ENCODE data around the gene VASN.

The VASN gene

GRCh38 chr16:4404967-4405696, 33.5 kb downstream of the VASN start:
- DNase-seq, result no peak

DNA sequence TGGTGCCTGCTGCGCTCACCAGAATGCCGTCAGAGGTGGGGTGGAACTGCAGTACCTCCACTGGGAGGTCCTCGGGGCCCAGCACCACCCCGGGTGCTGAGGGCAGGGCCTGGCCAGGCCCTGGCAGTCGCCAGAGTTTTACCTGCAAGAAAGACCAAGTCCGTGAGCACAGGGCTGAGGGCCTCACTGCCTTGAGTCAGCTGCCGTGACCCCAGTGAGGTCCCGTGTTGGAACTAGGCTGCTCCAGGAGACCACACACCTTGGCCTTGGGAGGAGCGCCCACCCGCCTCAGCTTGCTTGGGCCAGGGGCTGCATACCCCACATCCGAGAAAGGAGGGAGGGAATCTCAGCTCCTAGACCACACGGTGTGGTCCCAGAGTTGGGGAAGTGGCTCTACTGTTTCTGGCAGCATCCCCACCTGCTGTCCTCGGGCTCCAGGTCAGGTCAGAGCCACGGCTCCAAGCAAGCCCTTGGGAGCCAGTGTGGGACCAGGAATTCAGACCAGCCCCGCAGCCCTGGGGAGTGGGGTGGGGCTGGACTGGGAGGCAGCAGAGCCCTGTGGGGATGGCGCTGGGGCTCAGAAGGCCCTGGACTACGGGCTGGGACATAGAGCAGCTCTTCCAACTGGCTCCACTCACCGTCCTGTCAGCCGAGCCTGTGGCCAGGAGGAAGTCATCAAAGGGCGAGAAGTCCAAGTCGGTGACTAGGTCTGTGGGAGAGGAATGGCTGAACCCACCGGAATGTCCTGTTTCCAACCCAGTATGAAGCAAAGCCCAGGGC, 36.1 kb downstream of the VASN start:
- DNase-seq, result no peak

DNA sequence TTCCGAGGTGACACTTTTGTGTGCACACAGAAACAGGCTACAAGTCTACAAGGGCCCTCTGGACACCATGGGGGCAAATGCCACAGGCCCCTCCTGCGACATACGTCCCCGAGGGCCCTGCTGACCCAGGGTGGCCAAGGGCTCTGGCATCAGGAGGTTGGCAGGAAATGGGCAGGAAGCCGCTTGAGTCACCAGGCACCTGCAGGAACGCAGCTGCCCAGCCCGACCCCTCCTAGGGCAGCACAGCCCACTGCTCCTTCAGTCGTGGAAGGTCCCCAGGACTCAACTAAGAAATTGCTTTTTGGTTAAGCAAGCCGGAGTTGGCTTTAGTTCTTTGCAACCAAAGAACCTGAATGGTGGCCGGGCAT, 36.7 kb downstream of the VASN start:
- DNase-seq, result no peak

- no peak for DNase-seq
Measured at GRCh38 chr16:4409081-4409932, 37.7 kb downstream of the VASN start.

- DNase-seq, result no peak
Measured at GRCh38 chr16:4410335-4411075, 38.9 kb downstream of the VASN start.

- DNase-seq, result no peak
Measured at GRCh38 chr16:4411684-4412083, 40.0 kb downstream of the VASN start.

DNA sequence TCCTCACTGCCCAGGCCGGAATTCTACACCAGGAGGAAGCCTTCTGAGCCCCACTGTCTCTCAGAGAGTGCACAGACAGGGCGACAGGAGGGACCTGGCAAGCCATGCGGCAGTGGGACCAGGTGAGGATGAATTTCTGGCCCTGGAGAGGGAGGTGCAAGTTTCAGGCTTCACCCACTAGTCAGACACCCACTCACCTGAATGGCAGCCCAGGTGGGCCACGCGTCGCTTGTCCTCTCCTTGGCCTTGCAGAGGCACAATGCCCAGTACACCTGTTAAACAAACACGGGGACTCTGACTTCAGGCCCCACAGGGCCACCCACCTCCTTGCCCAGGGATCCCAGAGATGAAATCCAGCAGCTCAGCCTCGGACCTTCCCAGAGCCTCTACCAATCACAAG, 40.5 kb downstream of the VASN start:
- DNase-seq, result no peak

DNA sequence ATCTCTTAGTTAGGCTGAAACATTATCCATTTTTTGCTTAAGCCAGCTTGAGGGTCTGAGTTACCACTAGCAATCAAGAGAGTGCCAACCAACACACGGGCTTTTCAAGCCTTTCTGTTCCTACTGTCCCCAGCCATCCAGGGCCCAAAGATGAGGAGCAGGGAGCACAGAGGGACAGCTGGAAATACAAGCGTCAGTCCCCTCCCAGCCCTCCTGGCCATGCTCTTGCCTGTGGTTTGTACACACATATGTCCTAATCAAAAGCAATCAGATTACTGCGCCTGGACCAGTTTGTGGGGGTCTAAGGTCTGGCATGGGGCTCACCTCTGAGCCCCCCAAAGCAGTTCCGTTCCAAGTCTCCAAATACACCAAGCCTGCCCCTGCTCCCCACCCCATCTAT, 41.2 kb downstream of the VASN start:
- no peak for DNase-seq

DNA sequence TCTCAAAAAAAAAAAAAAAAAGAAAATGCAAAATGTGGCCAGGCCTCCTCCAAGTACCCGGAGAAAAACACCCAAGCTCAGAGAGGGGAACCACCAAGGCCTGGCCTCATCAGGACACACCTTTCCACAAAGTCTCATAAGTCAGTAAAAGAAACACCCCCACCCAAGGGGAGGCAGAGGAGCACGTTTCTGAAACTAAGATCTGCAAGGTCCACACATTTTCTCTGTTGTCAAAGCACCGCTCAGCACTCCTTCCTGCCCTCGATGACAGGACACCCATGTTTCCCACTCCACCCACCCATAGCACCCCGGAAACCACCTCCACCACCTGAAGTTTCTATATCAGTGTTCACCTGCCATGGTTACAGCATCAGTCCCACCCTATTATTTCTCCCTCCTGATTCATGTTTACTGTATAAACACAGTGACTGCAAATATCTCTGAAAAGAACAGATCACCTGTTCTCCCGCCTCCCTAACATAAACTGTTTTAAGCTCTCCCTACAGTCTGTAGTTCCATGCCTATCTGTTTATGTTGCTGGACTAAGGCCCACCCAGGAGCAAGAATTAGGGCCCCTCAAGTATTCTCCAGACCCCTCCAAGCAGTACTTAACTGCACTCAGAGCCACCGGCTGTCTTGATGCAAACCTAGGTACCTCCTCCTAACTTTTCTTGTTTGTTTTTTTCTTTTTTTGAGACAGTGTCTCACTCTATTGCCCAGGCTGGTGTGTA, 42.7 kb downstream of the VASN start:
- DNase-seq, result no peak

DNA sequence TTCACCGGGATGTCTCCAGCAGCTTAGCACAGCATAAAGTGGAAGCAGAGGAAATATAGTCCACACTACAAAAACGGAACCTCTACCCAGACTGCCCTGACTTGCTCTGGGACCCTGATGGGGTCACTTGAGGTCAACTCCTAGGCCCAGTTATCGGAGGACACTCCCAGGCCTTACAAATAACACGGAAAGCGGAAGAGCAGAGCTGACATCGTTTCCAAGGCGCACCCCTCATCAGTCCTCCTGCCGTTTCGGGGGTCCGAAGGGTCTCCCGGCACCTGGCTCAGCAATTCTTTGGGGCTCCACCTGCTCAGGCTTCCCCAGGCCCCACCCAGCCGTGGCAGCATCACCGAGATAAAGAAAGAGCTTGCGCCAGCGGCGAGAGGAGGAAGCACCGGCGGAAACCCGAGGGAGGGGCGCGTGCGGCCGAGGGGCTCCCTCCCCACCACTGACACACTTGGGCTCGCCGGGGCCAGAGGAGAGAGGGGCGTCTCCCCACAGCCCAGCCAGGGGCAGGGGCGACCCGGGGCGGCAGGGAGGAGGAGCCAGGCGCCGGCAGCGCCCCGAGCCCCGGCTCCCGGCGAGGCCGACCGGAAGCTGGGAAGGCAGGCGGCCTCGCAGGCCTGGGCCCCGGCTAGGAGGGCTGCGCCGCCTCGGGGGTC, 44.0 kb downstream of the VASN start:
- peak; percentile 85 for DNase-seq

DNA sequence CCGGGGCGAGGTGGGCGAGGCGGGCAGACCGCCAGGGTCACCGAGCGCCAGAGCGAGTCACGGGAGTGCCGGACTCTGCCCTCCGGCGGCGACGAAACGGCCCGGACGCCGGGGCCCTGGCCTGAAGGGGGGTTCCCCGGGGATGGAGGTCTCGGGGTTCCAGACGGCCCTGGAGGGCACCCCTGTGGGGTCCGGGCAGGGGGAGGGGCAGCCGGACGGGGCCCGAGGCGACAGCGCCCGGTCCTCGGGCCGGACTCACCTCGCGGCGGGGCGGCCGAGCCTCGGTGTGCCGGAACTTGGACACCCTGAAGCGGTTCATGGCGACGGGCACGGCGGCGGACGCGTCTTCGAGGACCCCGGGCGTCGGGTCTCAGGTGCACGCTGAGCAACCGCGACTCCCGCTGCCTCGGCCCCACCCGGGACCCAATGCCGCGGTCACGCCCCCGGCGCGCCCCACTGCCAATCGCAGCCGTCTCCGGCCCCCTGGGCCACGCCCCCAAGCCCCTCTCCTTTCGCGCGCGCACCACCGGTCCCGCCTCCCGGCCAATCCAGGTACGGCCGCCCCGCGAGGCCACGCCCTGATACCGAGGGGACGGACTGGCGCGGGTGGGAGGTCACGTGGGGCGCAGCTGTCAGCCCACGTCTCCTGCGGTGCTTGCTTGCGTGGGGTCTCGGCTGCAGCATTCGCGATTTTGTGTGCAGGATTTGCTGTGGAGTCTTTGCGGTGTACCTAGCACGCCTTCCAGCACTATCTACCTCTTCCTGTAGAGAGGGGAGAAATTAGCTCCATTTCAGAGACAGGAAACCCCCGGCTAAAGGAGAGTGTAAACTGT, 44.8 kb downstream of the VASN start, which contains the start of gene CORO7:
Gene CORO7 (minus strand): TSS at position 397 of the 833 bp plus-strand sequence. CDS start 78 bp downstream, at position 319.
- DNase-seq, result peak; percentile 71

- no peak for DNase-seq
Measured at GRCh38 chr16:4419402-4419959, 47.8 kb downstream of the VASN start.

DNA sequence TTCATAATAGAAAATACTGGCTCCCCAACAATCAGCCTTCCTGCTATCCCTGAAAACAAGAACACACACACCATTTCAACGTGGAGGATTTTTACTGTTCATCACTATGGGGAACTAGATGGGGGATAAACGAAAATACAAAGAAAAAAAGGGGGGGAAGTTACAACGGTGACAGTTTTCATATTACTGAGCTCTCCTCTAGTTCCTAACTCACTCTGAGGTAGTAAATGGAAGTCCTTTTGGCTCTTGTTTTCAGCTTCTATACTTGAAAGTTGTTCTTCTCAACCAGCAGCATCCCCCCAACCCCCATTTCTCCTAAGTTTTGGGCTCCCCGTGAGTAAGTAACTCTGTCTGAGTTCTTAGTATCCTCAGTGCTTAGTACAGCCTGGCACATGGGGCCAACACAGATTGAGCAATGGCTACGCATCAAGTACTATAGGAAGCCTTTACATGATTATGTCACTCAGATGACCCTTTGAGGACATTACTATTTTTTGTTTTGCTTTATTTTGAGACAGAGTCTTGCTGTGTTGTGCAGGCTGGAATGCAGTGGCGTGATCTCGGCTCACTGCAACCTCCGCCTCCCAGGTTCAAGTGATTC, 49.0 kb downstream of the VASN start:
- DNase-seq, result peak; percentile 10

DNA sequence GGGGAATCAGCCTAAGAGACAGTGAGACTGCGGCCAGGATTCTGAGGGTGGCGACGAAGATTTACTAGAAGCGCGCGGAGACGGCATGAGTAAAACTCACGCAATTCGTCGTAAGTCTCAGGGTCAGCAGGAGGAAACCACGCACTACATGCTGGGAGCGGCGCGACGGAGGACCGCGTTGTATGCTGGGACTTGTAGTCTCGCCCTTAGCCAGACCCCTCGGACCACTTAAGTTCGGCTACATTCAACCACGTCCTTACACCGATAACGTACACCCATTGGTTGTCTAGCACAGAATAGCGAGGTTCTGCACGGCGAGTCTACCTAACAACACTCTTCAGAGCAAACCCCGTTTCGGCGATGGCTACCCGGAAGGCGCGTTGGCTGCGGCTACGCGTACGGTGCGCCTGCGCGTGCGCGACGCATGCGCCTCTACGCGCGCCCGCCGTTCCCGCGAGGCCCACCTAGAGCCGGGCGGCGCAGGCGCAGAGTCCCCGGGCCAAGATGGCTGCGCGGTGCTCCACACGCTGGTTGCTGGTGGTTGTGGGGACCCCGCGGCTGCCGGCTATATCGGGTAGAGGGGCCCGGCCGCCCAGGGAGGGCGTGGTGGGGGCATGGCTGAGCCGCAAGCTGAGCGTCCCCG, 53.9 kb downstream of the VASN start, which contains the start of gene DNAJA3:
Gene DNAJA3 (plus strand): TSS at position 491 of the 643 bp plus-strand sequence. CDS start 14 bp downstream, at position 505.
- peak; percentile 89 for DNase-seq

- DNase-seq, result no peak
Measured at GRCh38 chr16:4426021-4426684, 54.5 kb downstream of the VASN start.

- no peak for DNase-seq
Measured at GRCh38 chr16:4426722-4427372, 55.2 kb downstream of the VASN start.

DNA sequence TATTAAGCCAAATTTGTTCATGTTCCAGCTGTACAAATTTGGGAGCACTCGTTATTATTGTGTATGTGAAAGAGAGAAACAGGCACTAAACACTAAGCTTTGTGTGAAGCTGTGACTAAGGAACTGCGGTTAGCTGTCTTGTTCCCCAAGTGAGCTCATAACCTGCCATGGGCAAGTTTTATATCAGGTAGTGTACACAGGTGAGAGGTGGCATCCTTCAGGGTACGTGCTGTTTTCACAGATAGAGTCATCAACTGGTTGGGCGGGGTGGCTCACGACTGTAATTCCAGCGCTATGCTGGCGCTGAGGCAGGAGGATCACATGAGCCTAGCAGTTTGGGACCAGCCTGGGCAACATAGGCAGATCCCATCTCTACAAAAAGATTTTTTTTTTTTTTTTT, 56.9 kb downstream of the VASN start:
- no peak for DNase-seq

DNA sequence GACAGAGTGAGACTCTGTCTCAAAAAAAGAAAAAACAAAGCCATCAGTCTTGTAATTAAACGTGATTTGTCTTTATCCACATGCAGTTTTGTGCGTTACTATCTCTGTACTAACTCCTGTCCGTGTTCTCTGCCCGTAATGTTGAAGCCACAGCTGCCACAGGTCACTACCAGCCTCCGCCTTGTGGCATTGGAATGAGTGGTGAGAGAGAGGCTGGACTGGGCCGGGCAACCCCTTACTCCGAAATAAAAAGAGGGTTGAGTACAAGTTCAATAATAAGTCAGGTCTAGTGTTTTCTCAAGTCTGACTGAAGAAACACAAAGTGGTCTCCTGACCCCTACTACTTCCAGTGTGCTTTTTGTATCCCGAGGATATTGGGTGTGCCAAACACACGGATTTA, 59.4 kb downstream of the VASN start:
- no peak for DNase-seq

Measured in GF-D8 (cell line).